22Rv1 (cell line): ENCODE results near the gene C12orf75.

Experiments
- H3K27ac ChIP-seq: fragments of 450-650 bp; 2 replicates; pipeline ENCODE4 v1.5.1; 2017
- ZFX ChIP-seq: fragments of 450-650 bp; IDR thresholded peaks from 2 replicates; pipeline ENCODE4 v1.6.1; 2017; ENCODE audit warnings: antibody characterized with exemption, borderline replicate concordance
- TF ChIP-seq, protein P1 (sequence below): fragments of 450-650 bp; IDR thresholded peaks from 2 replicates; pipeline ENCODE4 v1.5.1; 2017; ENCODE audit warnings: mild to moderate bottlenecking

The C12orf75 gene

GRCh38 chr12:105330283-105330930, at the start of gene C12orf75:
TSS of gene C12orf75 (plus strand) at chr12:105330691. CDS start at chr12:105330892, 201 bp downstream.
- H3K27ac ChIP-seq = peak within 1 kb of the TSS; percentile 51
- TF ChIP-seq, protein P1, sequence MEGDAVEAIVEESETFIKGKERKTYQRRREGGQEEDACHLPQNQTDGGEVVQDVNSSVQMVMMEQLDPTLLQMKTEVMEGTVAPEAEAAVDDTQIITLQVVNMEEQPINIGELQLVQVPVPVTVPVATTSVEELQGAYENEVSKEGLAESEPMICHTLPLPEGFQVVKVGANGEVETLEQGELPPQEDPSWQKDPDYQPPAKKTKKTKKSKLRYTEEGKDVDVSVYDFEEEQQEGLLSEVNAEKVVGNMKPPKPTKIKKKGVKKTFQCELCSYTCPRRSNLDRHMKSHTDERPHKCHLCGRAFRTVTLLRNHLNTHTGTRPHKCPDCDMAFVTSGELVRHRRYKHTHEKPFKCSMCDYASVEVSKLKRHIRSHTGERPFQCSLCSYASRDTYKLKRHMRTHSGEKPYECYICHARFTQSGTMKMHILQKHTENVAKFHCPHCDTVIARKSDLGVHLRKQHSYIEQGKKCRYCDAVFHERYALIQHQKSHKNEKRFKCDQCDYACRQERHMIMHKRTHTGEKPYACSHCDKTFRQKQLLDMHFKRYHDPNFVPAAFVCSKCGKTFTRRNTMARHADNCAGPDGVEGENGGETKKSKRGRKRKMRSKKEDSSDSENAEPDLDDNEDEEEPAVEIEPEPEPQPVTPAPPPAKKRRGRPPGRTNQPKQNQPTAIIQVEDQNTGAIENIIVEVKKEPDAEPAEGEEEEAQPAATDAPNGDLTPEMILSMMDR = no peak
- no peak for TF ChIP-seq ZFX

DNA sequence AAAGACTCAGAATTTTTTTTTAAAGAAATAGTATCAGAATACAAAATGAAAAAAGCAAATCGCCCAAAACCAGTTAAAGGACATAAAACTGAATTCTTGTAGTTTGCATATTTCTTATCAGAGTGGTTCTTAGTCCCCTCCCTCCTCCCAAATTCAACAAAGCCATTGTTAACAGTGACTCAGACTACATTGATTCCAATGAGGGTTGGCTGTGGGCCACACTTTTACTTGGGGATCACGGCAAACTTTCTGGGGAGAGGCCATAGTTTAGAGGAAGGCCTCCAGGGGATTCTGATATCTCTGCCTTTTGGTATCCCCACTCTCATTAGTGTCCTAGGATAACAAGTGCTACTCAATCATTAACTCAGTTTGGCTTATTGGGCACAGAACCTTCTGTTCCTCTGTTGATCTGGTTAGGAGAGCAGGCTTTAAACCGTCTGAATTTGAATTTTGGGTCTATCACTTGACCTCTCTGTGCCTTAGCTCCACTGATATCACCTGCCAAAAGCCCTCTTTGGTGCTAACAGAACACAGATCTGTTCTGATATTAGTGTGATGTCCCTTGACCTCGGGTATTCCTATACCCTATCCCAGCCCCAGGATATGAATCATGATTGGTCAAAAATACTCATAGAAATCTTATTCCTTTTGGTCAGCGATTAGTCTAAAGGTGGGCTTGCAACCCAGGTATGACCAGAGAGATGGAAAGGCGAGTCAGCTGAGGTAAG, 49.4 kb upstream of the C12orf75 start:
- no peak for TF ChIP-seq ZFX
- TF ChIP-seq, protein P1 = no peak
- H3K27ac ChIP-seq = peak overlapping the region; percentile 98

GRCh38 chr12:105281694-105282049, 48.8 kb upstream of the C12orf75 start:
- TF ChIP-seq, protein P1 = peak; percentile 68
- no peak for TF ChIP-seq ZFX
- peak overlapping the region; percentile 98 for H3K27ac ChIP-seq

DNA sequence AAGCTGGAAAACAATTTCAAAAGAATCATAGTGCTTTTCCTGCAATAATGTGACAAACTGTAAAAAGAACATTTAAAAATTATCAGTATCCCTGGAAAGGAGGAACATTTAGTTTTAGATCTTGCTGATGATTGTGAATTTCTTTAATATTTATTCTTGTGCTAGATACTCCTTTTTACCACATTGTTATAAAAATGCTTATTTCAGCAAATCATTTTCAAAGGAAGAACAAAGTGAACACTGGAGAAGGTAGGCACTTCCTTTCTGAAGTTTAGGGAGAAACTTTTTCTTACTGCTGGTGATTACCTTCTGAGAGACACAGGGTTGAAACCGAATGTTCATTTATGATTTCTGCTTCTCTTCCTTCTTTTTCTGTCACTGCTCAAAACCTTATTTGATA, 45.1 kb upstream of the C12orf75 start:
- H3K27ac ChIP-seq = no peak overlapping the region
- TF ChIP-seq, protein P1 = no peak
- TF ChIP-seq ZFX = no peak

DNA sequence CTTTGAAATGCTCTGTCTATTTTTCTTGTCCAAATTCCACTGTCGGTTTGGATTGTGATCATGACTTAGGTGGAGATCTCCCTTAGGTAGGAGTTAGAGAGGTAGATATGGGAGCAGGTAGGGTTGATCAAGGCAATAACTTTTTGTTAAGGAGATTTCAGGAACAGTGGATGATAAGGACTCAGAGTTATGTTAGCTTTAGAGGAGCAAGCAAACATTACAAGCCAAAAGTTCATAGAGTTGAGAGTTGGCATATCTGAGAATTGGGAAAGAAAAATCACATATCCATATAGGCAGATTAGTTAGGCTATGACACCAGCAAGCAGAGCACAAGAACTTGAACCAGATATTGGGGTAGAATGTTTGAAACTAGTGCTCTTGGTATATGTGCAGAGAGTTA, 43.1 kb upstream of the C12orf75 start:
- no peak overlapping the region for H3K27ac ChIP-seq
- no peak for TF ChIP-seq ZFX
- TF ChIP-seq, protein P1 = no peak

DNA sequence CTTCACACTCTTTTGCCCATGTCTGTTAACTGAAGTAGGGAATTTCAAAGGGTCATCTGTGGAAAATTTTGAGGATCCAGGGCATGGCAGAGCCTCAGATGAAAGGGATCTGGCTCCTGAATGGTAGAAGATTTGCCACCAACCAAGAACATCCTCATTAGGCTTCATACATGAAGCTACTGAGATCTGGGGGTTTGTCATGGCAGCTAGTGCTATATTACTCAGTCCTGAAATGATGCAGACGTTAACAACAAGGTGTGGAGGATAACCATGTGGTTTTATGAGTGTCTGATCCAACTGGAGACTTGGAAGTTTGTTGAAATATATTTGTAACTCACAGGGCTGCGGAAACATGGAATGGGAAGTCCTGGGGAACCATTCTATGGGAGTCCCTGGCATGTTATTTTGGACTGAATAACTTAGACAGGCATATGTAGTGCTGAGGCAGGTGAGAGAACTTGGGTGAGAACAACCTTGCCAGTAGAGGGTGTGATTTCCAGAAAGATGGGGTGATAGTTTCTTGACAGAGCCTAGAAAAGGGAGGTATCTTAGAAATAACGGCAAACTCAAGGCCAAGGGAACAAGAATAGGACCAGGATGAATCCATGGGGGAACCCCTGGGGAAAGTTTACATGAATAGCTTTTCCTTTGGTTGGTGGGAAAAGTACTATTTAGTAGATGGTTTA, 42.0 kb upstream of the C12orf75 start:
- no peak overlapping the region for H3K27ac ChIP-seq
- TF ChIP-seq, protein P1 = no peak
- TF ChIP-seq ZFX = no peak
